OCI-LY3 (cell line): ENCODE data around the gene AKAP9.

ENCODE experiments used
- CTCF ChIP-seq: fragments of 200-600, 300-600 bp; sonication (generic); IDR thresholded peaks from 2 replicates; pipeline ENCODE4 v1.5.1; 2014; ENCODE audit warnings: antibody characterized with exemption, low read length, low read depth
- EZH2phosphoT487 ChIP-seq: fragments of 200-600 bp; shearing (Covaris generic); IDR thresholded peaks from 2 replicates; pipeline ENCODE4 v1.6.1; 2018; ENCODE audit warnings: antibody characterized with exemption, mixed run types, low read depth

- TF ChIP-seq CTCF (no peak), EZH2phosphoT487 (no peak)
These were observed 218.3 kb downstream of the AKAP9 start for GRCh38 chr7:92158660-92159575.
